GM21360 (cell line): ENCODE data around the gene ELAVL1.

Experiments
- ATAC-seq: cut with Tn5 transposase; IDR thresholded peaks from one replicate; pipeline ENCODE4 v1.9.1; 2021; ENCODE audit warnings: mild to moderate bottlenecking, moderate library complexity; ENCODE audit not compliant: unreplicated experiment

Gene ELAVL1

GRCh38 chr19:7986321-7987113, 18.9 kb downstream of the ELAVL1 start:
- ATAC-seq, result no peak

DNA sequence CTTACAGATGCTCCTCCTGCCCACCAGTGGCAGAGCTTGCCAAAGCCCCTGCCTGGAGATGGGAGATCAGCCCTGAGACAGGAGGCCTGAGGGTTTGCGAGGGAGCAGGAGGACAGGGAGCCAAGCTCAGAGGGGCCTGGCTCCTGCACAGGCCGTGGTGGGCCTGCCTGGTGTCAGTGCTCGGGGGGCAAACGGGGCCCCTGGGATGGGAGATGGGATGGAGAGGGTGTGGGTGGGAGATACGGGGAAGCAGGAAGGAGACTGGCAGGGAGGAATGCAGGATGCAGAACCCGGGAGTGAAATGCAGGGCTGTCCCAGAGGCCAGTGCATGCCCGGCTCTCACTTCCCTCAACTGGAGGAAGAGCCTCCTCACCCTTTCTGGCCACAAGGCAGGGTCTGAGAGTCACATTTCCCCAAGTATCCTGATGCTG, 19.9 kb downstream of the ELAVL1 start:
- ATAC-seq, result no peak

DNA sequence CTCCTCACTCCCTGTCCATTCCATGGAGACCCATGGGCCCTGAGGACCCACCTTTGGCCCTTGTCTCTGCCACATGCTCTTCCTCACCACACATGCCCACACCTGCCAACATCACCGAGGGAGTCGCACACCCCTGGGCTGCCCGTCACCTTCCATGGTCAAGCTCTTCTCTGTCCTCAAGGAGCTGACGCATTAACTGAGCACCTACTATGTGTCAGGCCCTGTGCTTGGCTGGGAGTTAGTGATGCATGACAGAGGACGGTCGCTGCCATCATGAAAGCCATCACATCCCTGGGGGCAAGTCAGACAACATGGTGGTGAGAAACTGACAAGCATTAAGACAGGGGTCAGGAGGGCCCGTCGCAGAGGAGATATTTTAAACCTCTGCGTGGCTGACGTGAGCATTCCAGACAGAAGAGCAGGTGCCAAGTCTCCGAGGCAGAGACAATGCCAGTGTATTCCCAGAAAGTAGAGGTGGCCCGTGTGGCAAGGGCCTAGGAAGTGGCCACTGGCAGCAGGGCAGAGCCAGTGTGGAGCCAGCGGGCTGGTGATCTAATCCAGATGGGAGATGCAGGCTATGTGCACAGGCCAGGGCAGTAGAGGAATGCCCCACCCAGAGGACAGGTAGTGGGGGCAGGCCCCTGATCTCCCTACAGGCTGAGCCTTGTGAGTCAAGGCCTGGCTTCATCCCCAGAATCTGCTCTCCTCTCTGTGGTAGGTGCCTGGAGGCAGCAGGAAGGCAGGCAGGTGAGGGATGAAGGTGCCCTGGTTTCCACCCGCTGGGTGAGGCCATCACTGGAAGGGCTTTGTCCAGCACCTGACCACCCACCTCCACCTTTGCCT, 21.2 kb downstream of the ELAVL1 start:
- ATAC-seq, result no peak

GRCh38 chr19:7983286-7983950, 22.0 kb downstream of the ELAVL1 start:
- no peak for ATAC-seq

- no peak for ATAC-seq
Measured at GRCh38 chr19:7982651-7983099, 22.8 kb downstream of the ELAVL1 start.

GRCh38 chr19:7982103-7982502, 23.3 kb downstream of the ELAVL1 start:
- no peak for ATAC-seq

- ATAC-seq, result no peak
Measured at GRCh38 chr19:7981661-7982060, 23.8 kb downstream of the ELAVL1 start.

DNA sequence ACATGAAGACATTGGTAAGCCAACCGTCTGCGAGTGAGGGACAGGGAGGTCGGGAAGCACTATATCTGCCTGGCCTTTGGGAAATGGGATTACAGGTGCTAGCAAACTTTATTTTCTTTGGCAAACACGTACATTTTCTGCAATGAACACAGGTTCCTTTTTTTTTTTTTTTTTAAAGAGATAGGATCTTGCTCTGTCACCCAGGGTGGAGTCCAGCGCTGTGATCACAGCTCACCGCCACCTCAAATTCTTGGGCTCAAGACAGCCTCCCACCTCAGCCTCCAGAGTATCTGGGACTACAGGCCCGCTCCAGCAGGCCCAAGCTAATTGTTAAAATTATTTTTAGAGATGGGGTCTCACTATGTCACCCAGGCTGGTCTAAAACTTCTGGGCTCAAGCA, 24.2 kb downstream of the ELAVL1 start:
- ATAC-seq, result no peak

DNA sequence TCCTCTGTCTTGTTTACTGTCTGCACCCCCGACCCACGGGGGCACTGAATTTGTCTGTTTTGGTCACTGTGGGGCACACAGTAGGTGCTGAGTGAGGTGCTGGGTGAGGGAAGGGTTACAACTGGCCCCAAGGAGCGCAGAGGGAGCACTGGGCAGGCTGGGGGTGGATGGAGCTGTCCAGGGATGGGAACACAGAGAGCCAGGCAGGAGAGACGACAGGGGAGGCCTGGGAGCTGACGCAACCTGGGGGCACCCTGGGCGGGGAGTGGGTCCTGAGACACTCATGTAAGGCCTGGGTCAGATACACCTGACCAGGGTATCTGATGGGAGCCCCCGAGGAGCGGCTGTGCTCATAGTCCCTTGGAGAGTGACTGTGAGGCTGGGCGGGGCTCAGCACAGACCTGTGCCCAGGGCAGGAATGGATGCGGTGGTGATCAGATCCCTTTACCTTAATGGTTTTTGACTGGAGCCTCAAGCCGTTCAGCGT, 24.8 kb downstream of the ELAVL1 start:
- ATAC-seq, result no peak

GRCh38 chr19:7980168-7980567, 25.3 kb downstream of the ELAVL1 start:
- no peak for ATAC-seq

- no peak for ATAC-seq
Measured at GRCh38 chr19:7979559-7979958, 25.9 kb downstream of the ELAVL1 start.

DNA sequence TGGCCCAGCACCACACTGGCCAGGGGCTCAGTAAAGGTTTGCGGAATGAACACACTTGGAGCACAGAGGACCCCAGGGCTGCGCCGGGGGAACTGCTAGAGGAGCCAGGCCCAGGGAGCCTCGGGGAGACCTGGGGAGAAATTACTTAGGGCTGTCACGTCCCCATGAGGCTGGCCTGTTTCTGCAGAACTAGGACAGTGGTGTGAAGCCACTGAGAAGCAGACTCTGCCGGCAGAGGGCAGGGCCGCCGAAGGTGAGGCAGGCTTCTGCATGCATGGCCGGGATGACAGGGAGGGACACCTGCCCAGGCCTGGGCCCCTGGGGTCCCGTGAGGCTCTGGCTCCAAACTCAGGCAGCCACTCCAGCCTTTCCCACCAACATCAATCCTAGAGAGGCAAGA, 26.4 kb downstream of the ELAVL1 start:
- ATAC-seq, result no peak

GRCh38 chr19:7978179-7978825, 27.1 kb downstream of the ELAVL1 start:
- ATAC-seq, result no peak

GRCh38 chr19:7977723-7978040, 27.8 kb downstream of the ELAVL1 start:
- no peak for ATAC-seq

GRCh38 chr19:7977021-7977722, 28.3 kb downstream of the ELAVL1 start:
- no peak for ATAC-seq

GRCh38 chr19:7976461-7976860, 29.0 kb downstream of the ELAVL1 start:
- no peak for ATAC-seq

GRCh38 chr19:7975037-7975436, 30.4 kb downstream of the ELAVL1 start:
- no peak for ATAC-seq

- no peak for ATAC-seq
Measured at GRCh38 chr19:7973883-7974282, 31.6 kb downstream of the ELAVL1 start.

DNA sequence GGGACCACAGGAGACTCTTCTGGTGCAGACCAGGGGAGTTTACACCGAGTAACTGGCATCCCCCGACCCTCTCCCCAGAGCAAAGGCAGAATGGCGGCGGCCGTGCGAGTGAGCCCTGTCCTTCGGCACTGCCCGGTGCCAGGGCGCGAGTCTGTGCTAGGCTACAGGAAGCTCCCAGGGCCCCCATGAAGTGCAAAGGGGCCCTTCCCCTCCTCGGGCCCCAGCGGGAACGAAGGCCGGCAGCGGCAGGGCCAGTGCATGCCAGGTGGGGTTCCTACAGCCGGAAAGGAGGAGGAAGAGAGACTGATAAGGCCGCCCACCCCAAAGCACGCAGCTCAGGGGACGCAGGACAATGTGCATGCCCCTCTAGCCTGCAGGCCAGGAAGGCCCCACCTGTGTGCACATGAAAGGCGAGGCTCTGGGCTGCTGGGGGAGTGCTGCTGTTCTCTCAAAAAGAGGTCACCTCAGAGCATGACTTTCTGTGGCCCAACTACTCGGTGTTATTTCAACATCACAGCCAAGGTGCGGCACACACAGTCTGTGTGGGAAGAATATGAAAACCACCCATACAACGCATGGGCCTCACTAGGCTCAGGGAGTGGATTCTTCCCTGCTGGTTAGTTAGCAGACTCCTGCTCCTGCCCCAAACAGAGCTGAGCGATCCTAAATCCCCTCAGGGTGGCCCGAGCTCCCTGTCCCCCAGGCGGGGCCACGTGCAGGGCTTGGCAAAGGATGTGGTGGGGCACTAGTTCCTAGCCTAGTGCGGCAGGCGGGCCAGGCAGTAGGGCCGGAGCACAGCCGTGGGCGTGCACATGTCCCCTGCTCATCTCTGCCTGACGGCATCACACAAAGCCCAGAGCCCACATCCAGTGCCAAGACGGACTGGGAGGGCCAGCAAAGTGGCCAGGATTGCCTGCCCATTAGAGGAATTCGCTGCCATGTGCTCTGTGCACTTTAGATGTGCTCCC, 33.6 kb downstream of the ELAVL1 start:
- no peak for ATAC-seq
